ENCODE measurements around the gene FAM98C.

FAM98C gene

GRCh38 chr19:38412491-38412890 lies 9.6 kb downstream of the FAM98C start:
- in situ Hi-C loops (cut with MboI; ENCODE audit: low sequenced_read_pairs, unreplicated experiment), result loop anchor here (25.0 kb wide), 1 partner anchor 225 kb away; the partner anchor contains the start of gene ACTN4
- no peak for TF ChIP-seq CTCF (IDR thresholded peaks at IDR 0.05; ENCODE audit: borderline replicate concordance, control extremely low read depth, extremely low read depth, insufficient read depth, missing control alignments)
- no peak for DNase-seq (ENCODE audit: low spot score)

GRCh38 chr19:38412961-38413360 lies 10.1 kb downstream of the FAM98C start:
- DNase-seq (ENCODE audit: low spot score), result no peak
- in situ Hi-C loops (cut with MboI; ENCODE audit: low sequenced_read_pairs, unreplicated experiment), result loop anchor here (25.0 kb wide), 1 partner anchor 224 kb away; the partner anchor contains the start of gene ACTN4
- no peak for TF ChIP-seq CTCF (IDR thresholded peaks at IDR 0.05; ENCODE audit: borderline replicate concordance, control extremely low read depth, extremely low read depth, insufficient read depth, missing control alignments)

GRCh38 chr19:38413416-38413815 lies 10.5 kb downstream of the FAM98C start:
- in situ Hi-C loops (cut with MboI; ENCODE audit: low sequenced_read_pairs, unreplicated experiment), result loop anchor here (25.0 kb wide), 1 partner anchor 224 kb away; the partner anchor contains the start of gene ACTN4
- TF ChIP-seq CTCF (IDR thresholded peaks at IDR 0.05; ENCODE audit: borderline replicate concordance, control extremely low read depth, extremely low read depth, insufficient read depth, missing control alignments), result no peak
- DNase-seq (ENCODE audit: low spot score), result no peak

GRCh38 chr19:38417146-38417543 lies 14.3 kb downstream of the FAM98C start:
- DNase-seq (ENCODE audit: low spot score), result no peak
- in situ Hi-C loops (cut with MboI; ENCODE audit: low sequenced_read_pairs, unreplicated experiment), result loop anchor here (25.0 kb wide), 1 partner anchor 220 kb away; the partner anchor contains the start of gene ACTN4
- no peak for TF ChIP-seq CTCF (IDR thresholded peaks at IDR 0.05; ENCODE audit: borderline replicate concordance, control extremely low read depth, extremely low read depth, insufficient read depth, missing control alignments)

- DNase-seq (ENCODE audit: low spot score), result peak; percentile 77
- in situ Hi-C loops (cut with MboI; ENCODE audit: low sequenced_read_pairs, unreplicated experiment), result loop anchor here (25.0 kb wide), 1 partner anchor 219 kb away; the partner anchor contains the start of gene ACTN4
- no peak for TF ChIP-seq CTCF (IDR thresholded peaks at IDR 0.05; ENCODE audit: borderline replicate concordance, control extremely low read depth, extremely low read depth, insufficient read depth, missing control alignments)
Measured at GRCh38 chr19:38417544-38418506, 14.9 kb downstream of the FAM98C start.

- in situ Hi-C loops (cut with MboI; ENCODE audit: low sequenced_read_pairs, unreplicated experiment), result loop anchor here (25.0 kb wide), 1 partner anchor 216 kb away; the partner anchor contains the start of gene ACTN4
- TF ChIP-seq CTCF (IDR thresholded peaks at IDR 0.05; ENCODE audit: borderline replicate concordance, control extremely low read depth, extremely low read depth, insufficient read depth, missing control alignments), result no peak
Measured at GRCh38 chr19:38420935-38421334, 18.0 kb downstream of the FAM98C start.

More at GRCh38 chr19:38420935-38421334, 18.0 kb downstream of the FAM98C start:
- DNase-seq (ENCODE audit: low spot score), result no peak
